GM23338 (cell line): Measurements from ENCODE around the gene FLT1. TPM values are rescaled to one million over a fixed set of nuclear protein-coding genes. Genes with fewer than 3 reads are reported as not detected.
A peak's percentile ranks its signal among the peaks of the same experiment; 100 is the strongest.

Experiments used
- ATAC-seq: fragments of 200-7000 bp; cut with Tn5 transposase; 3 replicates; pipeline ENCODE4 v1.9.1; 2020
- DNase-seq: peaks from one replicate; pipeline ENCODE4 v3.0.0-alpha.2; 2015; ENCODE audit warnings: low spot score
- H2AFZ ChIP-seq: fragments of 200-600 bp; sonication (generic); 2 replicates; pipeline ENCODE4 v1.8.0; 2016; ENCODE audit warnings: antibody characterized with exemption, mild to moderate bottlenecking, moderate library complexity
- H3F3A ChIP-seq: fragments of 200-600 bp; sonication (generic); replicated peaks from 2 replicates; pipeline ENCODE4 v1.8.0; 2017; ENCODE audit warnings: antibody characterized with exemption, mixed run types, low read depth
- H3K27ac ChIP-seq: fragments of 200-600 bp; sonication (generic); 2 replicates; pipeline ENCODE4 v1.6.1; 2016; ENCODE audit warnings: low read depth
- H3K27me3 ChIP-seq: fragments of 200-600 bp; sonication (generic); 2 replicates; pipeline ENCODE4 v1.8.0; 2016; ENCODE audit warnings: mild to moderate bottlenecking, mixed run types, moderate library complexity; ENCODE audit not compliant: insufficient read depth
- H3K36me3 ChIP-seq: fragments of 200-600 bp; sonication (generic); 2 replicates; pipeline ENCODE4 v1.8.0; 2016; ENCODE audit warnings: mild to moderate bottlenecking; ENCODE audit not compliant: insufficient read depth
- H3K4me1 ChIP-seq: fragments of 200-600 bp; sonication (generic); 2 replicates; pipeline ENCODE4 v1.8.0; 2016; ENCODE audit warnings: mild to moderate bottlenecking, moderate library complexity; ENCODE audit not compliant: insufficient read depth
- H3K4me2 ChIP-seq: fragments of 200-600 bp; sonication (generic); 2 replicates; pipeline ENCODE4 v1.7.1; 2017; ENCODE audit warnings: mixed run types
- H3K4me3 ChIP-seq: fragments of 200-600 bp; sonication (generic); 2 replicates; pipeline ENCODE4 v1.6.1; 2016; ENCODE audit warnings: mixed run types
- H3K79me2 ChIP-seq: fragments of 200-600 bp; sonication (generic); replicated peaks from 2 replicates; pipeline ENCODE4 v1.8.0; 2017; ENCODE audit warnings: mild to moderate bottlenecking; ENCODE audit not compliant: insufficient read depth
- H3K9me2 ChIP-seq: fragments of 200-600 bp; sonication (generic); 2 replicates; pipeline ENCODE4 v1.8.0; 2017; ENCODE audit not compliant: insufficient read depth
- H4K20me1 ChIP-seq: fragments of 200-600 bp; sonication (generic); replicated peaks from 2 replicates; pipeline ENCODE4 v1.8.0; 2017; ENCODE audit warnings: mild to moderate bottlenecking; ENCODE audit not compliant: insufficient read depth
- H3K27ac Mint-ChIP-seq: 2 replicates; pipeline ENCODE4 v1.8.0; 2020; ENCODE audit warnings: inconsistent platforms, mild to moderate bottlenecking, moderate library complexity, mixed read lengths
- H3K27me3 Mint-ChIP-seq: 3 replicates; pipeline ENCODE4 v1.8.0; 2022; ENCODE audit warnings: low read depth, mild to moderate bottlenecking, moderate library complexity, mixed read lengths, inconsistent platforms; ENCODE audit not compliant: insufficient read depth, poor library complexity
- H3K36me3 Mint-ChIP-seq: 3 replicates; pipeline ENCODE4 v1.8.0; 2021; ENCODE audit warnings: low read depth, mild to moderate bottlenecking, inconsistent platforms, moderate library complexity, mixed read lengths
- H3K4me1 Mint-ChIP-seq: 3 replicates; pipeline ENCODE4 v1.8.0; 2020; ENCODE audit warnings: mild to moderate bottlenecking, inconsistent platforms, mixed read lengths
- H3K4me3 Mint-ChIP-seq: 3 replicates; pipeline ENCODE4 v1.8.0; 2021; ENCODE audit warnings: moderate library complexity, mild to moderate bottlenecking, inconsistent platforms, mixed read lengths
- H3K9me3 Mint-ChIP-seq: 3 replicates; pipeline ENCODE4 v1.8.0; 2020; ENCODE audit warnings: moderate library complexity, mild to moderate bottlenecking, inconsistent platforms, mixed read lengths
- CREB1 ChIP-seq: fragments of 250-450 bp; sonication (Bioruptor Pico); IDR thresholded peaks from 2 replicates; pipeline ENCODE4 v1.5.0; 2020; ENCODE audit warnings: low read depth, mild to moderate bottlenecking, moderate library complexity
- CTCF ChIP-seq, 2 experiments: fragments of 200-600 bp in 1 of 2; sonication (generic) in 1 of 2; conservative IDR thresholded peaks; 2 replicates each; pipeline versions ENCODE4 v1.5.1 to v1.6.1; 2016 to 2017; ENCODE audit warnings: antibody characterized with exemption in 2 of 2, low read depth in 2 of 2, mild to moderate bottlenecking in 2 of 2, moderate library complexity in 1 of 2
- ETS1 ChIP-seq: IDR thresholded peaks from 2 replicates; pipeline ENCODE4 v1.6.1; 2016; ENCODE audit warnings: antibody characterized with exemption
- EZH2 ChIP-seq: fragments of 200-600 bp; sonication (generic); IDR thresholded peaks from one replicate; pipeline ENCODE4 v1.8.0; 2017; ENCODE audit warnings: antibody characterized with exemption, mild to moderate bottlenecking, low read depth; ENCODE audit not compliant: unreplicated experiment
- NANOG ChIP-seq: IDR thresholded peaks from 2 replicates; pipeline ENCODE4 v1.6.1; 2016; ENCODE audit warnings: antibody characterized with exemption, borderline replicate concordance
- POLR2AphosphoS5 ChIP-seq: IDR thresholded peaks from 2 replicates; pipeline ENCODE4 v1.6.1; 2016; ENCODE audit warnings: antibody characterized with exemption, low read depth
- REST ChIP-seq: IDR thresholded peaks from one replicate; pipeline ENCODE4 v1.6.1; 2018; ENCODE audit warnings: antibody characterized with exemption; ENCODE audit not compliant: unreplicated experiment
- STAT1 ChIP-seq: IDR thresholded peaks from one replicate; pipeline ENCODE4 v1.6.1; 2016; ENCODE audit warnings: antibody characterized with exemption; ENCODE audit not compliant: unreplicated experiment
- polyA plus RNA-seq: library from polyadenylated mRNA; unstranded; fragments of >200 nt; fragmentation: Nextera tagmentation; extraction: Ambion mirVana; gene quantifications from 2 replicates; pipeline ENCODE4 v1.2.1, GENCODE V29; 2016
- total RNA-seq: library from RNA; depleted of rRNA; stranded (reverse); fragments of >200 nt; shearing (Covaris generic); gene quantifications from 2 replicates; pipeline ENCODE4 v1.2.3, GENCODE V29; 2014

Gene FLT1
- total and polyA plus RNA-seq, 2 experiments from 2014 or later: 26.8 to 116 TPM

- no peak for TF ChIP-seq NANOG
- no peak for TF ChIP-seq REST
- TF ChIP-seq CTCF (conservative IDR thresholded peaks at IDR 0.05; ENCODE audit: low read depth in 2 of 2): 0 out of 4 replicates have a peak, but pooled peaks of 1 of the 2 experiments have one; percentile 8
- TF ChIP-seq ETS1: no peak
- TF ChIP-seq CREB1 (CRISPR knock-in tag): no peak
- no peak for TF ChIP-seq POLR2AphosphoS5
- Histone ChIP-seq H2AFZ (no peak overlapping the region), H4K20me1 (no peaks in the 10 kb centered on the region), H3F3A (peaks cover 4% of the 10 kb centered on the region; the same call in 1 of the 2 replicates), H3K27me3 (no peaks in the 10 kb centered on the region), H3K36me3 (peaks cover 32% of the 10 kb centered on the region), H3K79me2 (peaks cover 83% of the 10 kb centered on the region), H3K27ac (no peak overlapping the region), H3K9me2 (no peaks in the 10 kb centered on the region), H3K4me1 (peaks cover 12% of the 10 kb centered on the region), H3K4me3 (no peak overlapping the region), H3K4me2 (no peak overlapping the region)
- H3K4me1 Mint-ChIP-seq: peaks cover 26% of the 10 kb centered on the region
- peaks cover 99% of the 10 kb centered on the region for H3K36me3 Mint-ChIP-seq
- ATAC-seq (no peak), DNase-seq (no peak)
- no peak overlapping the region for H3K4me3 Mint-ChIP-seq
- H3K27me3 Mint-ChIP-seq: peaks cover 6% of the 10 kb centered on the region
- H3K27ac Mint-ChIP-seq: no peak overlapping the region
- H3K9me3 Mint-ChIP-seq: peaks cover 39% of the 10 kb centered on the region
Measured at GRCh38 chr13:28447989-28448388, 46.9 kb downstream of the FLT1 start.

GRCh38 chr13:28447206-28447605, 47.7 kb downstream of the FLT1 start:
- peaks cover 99% of the 10 kb centered on the region for H3K36me3 Mint-ChIP-seq
- TF ChIP-seq CREB1 (CRISPR knock-in tag) (no peak), EZH2 (no peak), STAT1 (no peak), ETS1 (no peak), NANOG (no peak)

More at GRCh38 chr13:28447206-28447605, 47.7 kb downstream of the FLT1 start:
- Histone ChIP-seq H3K36me3 (peaks cover 32% of the 10 kb centered on the region), H3K4me2 (no peak overlapping the region), H2AFZ (no peak overlapping the region), H4K20me1 (no peaks in the 10 kb centered on the region), H3K27ac (no peak overlapping the region), H3K27me3 (no peaks in the 10 kb centered on the region), H3K4me3 (no peak overlapping the region), H3K79me2 (peaks cover 87% of the 10 kb centered on the region), H3K4me1 (peaks cover 7% of the 10 kb centered on the region), H3K9me2 (no peaks in the 10 kb centered on the region), H3F3A (peaks cover 6% of the 10 kb centered on the region; the same call in 1 of the 2 replicates)
- DNase-seq: no peak
- Mint-ChIP-seq H3K27ac (no peak overlapping the region), H3K4me3 (no peak overlapping the region), H3K9me3 (peaks cover 39% of the 10 kb centered on the region), H3K4me1 (peaks cover 28% of the 10 kb centered on the region), H3K27me3 (peaks cover 6% of the 10 kb centered on the region)
- no peak for ATAC-seq
